Muscle layer of colon (tissue), 2 donors: ENCODE results near the gene RELA.

Experiments
- H3K27ac ChIP-seq: one replicate; pipeline ENCODE4 v1.7.0; 2013; ENCODE audit warnings: low read depth, mild to moderate bottlenecking, low read length, moderate library complexity
- H3K27me3 ChIP-seq, 2 donors: one replicate each; pipeline ENCODE4 v1.7.0; 2013; ENCODE audit warnings: low read length in 2 of 2, mild to moderate bottlenecking in 2 of 2; ENCODE audit not compliant: insufficient read depth in 2 of 2, control insufficient read depth in 1 of 2
- H3K36me3 ChIP-seq: one replicate; pipeline ENCODE4 v1.7.0; 2013; ENCODE audit warnings: mild to moderate bottlenecking, low read length; ENCODE audit not compliant: insufficient read depth
- H3K4me1 ChIP-seq: one replicate; pipeline ENCODE4 v1.7.0; 2013; ENCODE audit warnings: mild to moderate bottlenecking, low read length; ENCODE audit not compliant: insufficient read depth
- H3K4me3 ChIP-seq, 2 donors: one replicate each; pipeline ENCODE4 v1.7.0; 2013; ENCODE audit warnings: low read length in 2 of 2, low read depth in 1 of 2, mild to moderate bottlenecking in 1 of 2, moderate library complexity in 1 of 2
- H3K9ac ChIP-seq: one replicate; pipeline ENCODE4 v1.7.0; 2013; ENCODE audit warnings: low read length
- H3K9me3 ChIP-seq: one replicate; pipeline ENCODE4 v1.7.0; 2013; ENCODE audit warnings: mild to moderate bottlenecking, low read length
- donor health status: abdominal sarcoma.
- donor health status: Adenocarcinoma of cecum.

The RELA gene

DNA sequence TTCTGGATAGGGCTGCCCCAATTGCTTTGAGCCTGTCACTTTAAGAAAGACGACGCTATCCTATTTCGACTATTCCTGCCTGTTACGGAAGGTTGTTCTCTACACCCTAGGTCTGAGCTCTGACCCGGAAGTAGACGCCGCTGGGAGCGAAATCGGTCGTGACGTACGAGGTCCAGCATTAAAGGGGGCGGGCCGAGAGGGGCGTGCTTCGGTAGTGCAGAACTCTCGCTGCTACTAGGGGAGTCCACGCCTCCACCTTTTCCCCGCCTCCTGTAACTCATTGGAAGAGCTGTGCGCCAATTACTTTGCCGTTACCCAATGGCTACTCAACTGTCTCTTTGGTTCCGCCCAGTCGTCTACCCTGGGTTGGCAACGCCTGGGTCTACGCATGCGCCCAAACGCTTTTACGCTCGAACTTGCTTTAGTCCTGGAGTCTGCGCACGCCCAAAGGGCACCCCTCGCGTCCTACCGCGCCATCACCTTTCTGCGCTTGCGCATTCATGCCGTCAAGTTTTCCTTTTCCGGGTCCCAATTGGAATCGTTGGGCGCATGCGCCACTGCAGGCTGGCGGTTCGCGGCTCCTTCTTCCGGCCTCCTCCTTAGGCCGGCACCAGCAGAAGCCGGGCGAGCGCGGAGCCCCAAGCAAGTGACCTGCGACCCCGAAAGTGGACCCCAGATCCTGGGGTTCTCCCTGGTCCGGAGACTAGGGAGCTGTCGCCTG, 47.3 kb downstream of the RELA start, which contains the start of gene PCNX3:
Gene PCNX3, plus strand, starts transcription at position 548 of the 721 bp plus-strand sequence. CDS start 536 bp downstream, outside the sequence.
- H3K4me3 ChIP-seq, result peak within 1 kb of the TSS; percentile 72 to 97
- peak within 1 kb of the TSS; percentile 50 for H3K9ac ChIP-seq
- H3K27ac ChIP-seq, result peak within 1 kb of the TSS; percentile 96
- H3K4me1 ChIP-seq, result peaks cover 32% of the 10 kb centered on the region
- no peaks in the 10 kb centered on the region for H3K9me3 ChIP-seq
- H3K36me3 ChIP-seq, result peaks cover 47% of the 10 kb centered on the region
- no peaks in the 10 kb centered on the region for H3K27me3 ChIP-seq

DNA sequence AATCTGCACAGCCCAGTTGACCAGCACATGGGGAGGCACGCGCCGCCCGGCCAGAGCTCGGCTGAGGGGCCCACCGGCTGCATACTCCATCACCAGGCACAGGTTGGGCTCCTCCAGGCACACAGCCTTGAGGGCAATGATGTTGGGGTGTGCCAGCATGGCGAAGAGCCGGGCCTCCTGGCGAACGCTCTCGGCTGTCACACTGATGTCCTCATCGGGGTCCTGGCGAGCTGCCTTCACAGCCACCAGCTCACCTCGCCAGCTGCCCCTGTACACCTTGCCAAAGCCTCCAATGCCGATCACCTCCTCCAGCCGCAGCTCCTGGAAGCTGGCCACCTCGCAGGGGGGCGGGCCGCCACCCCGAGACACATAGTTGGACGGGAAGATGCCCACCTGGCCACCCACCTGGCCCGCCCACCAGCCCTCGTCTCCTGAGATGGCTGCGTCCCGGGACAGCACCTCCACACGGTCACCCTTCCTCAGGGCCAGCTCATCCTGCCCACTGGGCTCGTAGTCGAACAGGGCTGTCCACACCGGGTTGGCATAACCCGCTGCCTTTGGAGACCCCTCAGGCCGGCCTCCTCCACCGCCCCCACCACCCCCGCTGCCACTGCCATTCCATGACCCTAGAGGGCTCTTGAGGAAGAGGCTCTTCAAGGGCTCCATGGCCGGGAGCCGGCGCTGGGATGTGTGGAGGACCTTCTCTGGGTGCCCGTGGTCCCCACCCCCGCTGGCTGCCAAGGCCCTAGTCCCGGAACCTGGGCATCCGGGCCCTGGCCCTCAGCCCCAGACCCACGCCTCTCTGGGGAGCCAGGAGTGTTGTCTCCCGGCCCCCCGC, 49.4 kb downstream of the RELA start:
- peaks cover 45% of the 10 kb centered on the region for H3K36me3 ChIP-seq
- H3K4me3 ChIP-seq, result peak overlapping the region; percentile 69 to 97
- peaks cover 48% of the 10 kb centered on the region for H3K4me1 ChIP-seq
- peak overlapping the region; percentile 96 for H3K27ac ChIP-seq
- no peaks in the 10 kb centered on the region for H3K27me3 ChIP-seq
- peak overlapping the region; percentile 47 for H3K9ac ChIP-seq
- no peaks in the 10 kb centered on the region for H3K9me3 ChIP-seq

DNA sequence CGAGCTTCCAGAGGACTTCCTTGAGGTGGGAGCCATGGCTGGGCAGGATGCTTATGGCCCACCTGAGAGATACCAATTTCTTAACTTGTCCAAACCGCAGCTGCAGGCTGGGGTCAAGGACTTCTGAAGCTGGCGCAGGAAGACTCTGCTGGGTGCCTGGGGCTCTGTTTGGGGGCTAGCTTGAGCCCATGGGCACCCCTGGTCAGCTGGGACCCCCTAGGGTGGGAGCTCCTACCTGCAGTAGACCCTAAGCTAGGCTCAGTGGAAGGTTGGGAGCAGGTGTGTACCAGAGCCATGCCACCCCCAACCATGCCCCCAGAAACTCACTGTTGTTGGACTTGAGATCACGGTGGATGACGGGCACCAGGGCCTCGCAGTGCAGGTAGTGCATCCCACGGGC, 50.0 kb downstream of the RELA start:
- Histone ChIP-seq H3K9ac (peak overlapping the region; percentile 34), H3K4me1 (peaks cover 54% of the 10 kb centered on the region), H3K4me3 (peak overlapping the region; percentile 26 to 69), H3K36me3 (peaks cover 38% of the 10 kb centered on the region), H3K27me3 (no peaks in the 10 kb centered on the region), H3K27ac (peak overlapping the region; percentile 96), H3K9me3 (no peaks in the 10 kb centered on the region)

DNA sequence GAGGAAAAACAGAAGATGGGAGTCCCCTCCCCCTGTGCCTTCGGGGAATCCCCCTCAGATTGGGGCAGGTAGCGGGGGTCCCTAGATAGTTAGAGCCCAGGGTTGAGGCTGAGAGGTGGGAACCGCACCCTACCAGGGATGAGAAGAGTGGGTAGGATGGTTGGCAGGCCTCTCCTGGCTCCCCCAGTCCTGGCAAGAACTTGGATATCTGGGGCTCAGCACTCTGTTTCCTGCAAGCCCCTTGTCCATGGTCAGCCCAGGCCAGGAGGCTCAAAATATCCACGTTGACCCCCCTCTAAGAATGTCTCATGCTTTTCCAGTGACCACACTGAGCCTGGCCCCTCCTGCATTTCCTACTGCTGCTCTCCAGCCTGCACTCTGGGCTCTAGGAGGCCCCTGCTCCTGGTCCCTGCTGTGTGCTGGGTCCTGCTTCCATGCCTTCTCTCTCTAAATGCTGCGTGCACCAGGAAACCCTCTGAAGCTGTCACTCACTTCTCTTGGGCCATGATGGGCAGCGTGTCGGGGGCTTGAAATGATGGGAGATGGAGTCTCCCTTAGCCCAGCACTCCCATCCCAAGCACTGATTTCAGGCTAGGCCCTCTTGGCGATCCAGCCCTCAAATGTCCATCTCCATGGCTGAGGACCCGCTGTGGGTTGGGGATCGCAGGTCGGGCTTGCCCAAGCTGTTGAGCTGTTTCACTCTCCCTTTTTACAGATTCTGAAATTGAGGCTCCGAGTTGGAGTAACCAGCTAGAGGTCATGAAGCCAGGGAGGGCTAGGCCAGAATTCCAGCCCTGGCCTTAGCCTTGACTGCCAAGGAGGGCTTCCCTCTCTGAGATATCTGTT, 50.7 kb downstream of the RELA start:
- H3K4me3 ChIP-seq, result peak overlapping the region in 1 of 2 donors; percentile 69
- H3K27ac ChIP-seq, result peak overlapping the region; percentile 96
- H3K4me1 ChIP-seq, result peaks cover 53% of the 10 kb centered on the region
- no peaks in the 10 kb centered on the region for H3K9me3 ChIP-seq
- H3K27me3 ChIP-seq, result no peaks in the 10 kb centered on the region
- peak overlapping the region; percentile 34 for H3K9ac ChIP-seq
- H3K36me3 ChIP-seq, result peaks cover 31% of the 10 kb centered on the region

DNA sequence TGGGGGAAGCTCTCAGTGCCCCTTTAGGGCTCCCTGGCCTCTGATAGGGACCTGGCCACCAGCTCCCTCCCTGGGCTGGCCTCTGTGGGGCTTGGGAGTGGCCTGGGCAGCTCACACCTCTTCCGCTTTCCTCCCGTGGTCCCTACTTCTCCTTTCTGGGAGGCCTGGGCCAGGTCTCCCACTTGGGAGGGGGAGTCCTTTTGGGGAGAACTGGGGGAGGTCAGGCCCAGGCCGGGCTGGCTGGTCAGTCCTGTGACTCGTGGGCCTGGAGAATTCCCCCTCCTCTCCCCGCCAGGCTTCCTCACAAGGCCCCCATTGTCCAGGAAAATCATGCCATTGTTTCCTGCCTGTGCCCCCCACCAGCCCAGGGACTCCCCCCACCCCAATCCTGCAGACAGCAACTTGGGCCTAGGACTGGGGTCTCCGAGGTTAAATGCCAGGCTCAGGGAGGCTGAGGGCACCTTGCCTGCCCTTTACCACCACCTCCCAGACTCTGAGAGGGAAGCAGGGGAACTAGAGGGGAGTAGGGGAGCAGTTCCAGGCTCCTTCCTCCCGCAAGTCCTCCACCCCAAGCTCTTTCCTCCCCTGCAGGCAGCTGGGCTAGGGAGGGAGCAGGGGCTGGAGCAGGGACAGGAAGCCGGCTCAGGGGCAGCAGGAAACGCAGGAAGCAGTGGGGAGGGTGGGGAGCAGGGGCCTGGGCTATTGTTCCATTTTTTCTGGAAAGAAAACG, 51.5 kb downstream of the RELA start:
- Histone ChIP-seq H3K27me3 (no peaks in the 10 kb centered on the region), H3K4me3 (peak overlapping the region in 1 of 2 donors; percentile 69), H3K9ac (peak overlapping the region; percentile 20), H3K4me1 (peaks cover 52% of the 10 kb centered on the region), H3K9me3 (no peaks in the 10 kb centered on the region), H3K36me3 (peaks cover 28% of the 10 kb centered on the region), H3K27ac (peak overlapping the region; percentile 21)

DNA sequence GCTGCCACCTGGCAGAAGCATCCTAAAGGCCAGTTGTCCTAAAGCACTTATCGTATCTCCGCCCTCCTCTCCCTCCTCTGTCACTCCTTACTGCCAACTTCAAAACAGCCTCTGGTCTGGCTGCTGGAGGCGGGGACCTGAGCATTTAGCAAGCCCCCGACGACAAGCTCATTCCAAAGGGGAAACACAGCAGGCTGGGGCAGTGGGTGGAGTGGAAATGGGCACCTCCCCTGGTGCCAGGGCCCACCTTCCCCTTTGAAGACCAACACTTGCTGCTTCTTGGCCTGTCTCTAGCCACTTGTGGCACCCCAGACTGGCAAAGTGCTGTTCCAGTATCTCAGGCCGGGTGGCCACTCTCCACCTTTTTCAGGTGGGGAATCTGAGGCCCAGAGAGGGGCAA, 52.3 kb downstream of the RELA start:
- Histone ChIP-seq H3K9ac (peak overlapping the region; percentile 20), H3K36me3 (peaks cover 36% of the 10 kb centered on the region), H3K4me3 (peak overlapping the region in 1 of 2 donors; percentile 2), H3K9me3 (no peaks in the 10 kb centered on the region), H3K27me3 (no peaks in the 10 kb centered on the region), H3K4me1 (peaks cover 53% of the 10 kb centered on the region), H3K27ac (peak overlapping the region; percentile 14)

DNA sequence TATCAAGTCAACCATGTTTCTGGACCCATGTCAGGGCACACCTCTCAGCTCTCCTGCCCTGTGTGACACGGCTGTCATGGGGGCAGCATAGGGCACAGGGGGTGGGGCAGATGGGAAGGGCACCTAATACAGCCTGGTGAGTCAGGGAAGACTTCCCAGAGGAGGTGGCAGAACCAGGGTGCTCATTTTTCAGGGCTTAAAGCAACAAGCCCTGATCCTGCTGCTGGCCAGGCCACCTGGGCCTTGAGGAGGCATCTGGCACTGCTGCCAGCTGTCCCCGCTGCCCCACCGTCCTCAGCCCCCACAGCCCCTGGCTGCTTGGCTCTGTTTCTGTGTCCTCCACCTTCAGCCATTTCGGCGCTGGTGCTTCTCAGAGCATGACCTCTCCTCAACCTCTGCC, 53.1 kb downstream of the RELA start:
- Histone ChIP-seq H3K27me3 (no peaks in the 10 kb centered on the region), H3K9ac (no peak overlapping the region), H3K4me3 (no peak overlapping the region), H3K4me1 (peaks cover 53% of the 10 kb centered on the region), H3K9me3 (no peaks in the 10 kb centered on the region), H3K36me3 (peaks cover 43% of the 10 kb centered on the region), H3K27ac (peak overlapping the region; percentile 14)

DNA sequence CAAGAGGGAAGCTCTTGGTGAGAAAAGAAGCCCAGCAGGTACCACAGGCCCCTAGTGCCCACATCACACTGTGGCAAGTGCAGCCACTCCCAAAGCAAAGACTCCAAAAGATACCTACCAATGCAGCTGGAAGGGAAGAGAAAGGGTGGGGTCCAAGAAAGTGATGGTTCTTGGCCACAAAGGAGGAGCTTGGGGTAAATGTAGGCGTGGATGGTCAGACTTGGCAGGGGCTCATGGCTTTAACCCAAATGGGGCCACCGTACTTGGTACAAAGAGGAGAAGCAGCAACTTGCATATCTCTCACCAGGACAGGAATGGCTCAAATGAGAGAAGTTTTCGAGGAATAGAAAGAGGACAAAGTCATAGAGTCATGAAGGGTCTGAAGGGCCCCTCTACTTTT, 53.5 kb downstream of the RELA start:
- peaks cover 46% of the 10 kb centered on the region for H3K36me3 ChIP-seq
- H3K4me3 ChIP-seq, result no peak overlapping the region
- no peaks in the 10 kb centered on the region for H3K27me3 ChIP-seq
- H3K4me1 ChIP-seq, result peaks cover 53% of the 10 kb centered on the region
- no peaks in the 10 kb centered on the region for H3K9me3 ChIP-seq
- no peak overlapping the region for H3K27ac ChIP-seq
- no peak overlapping the region for H3K9ac ChIP-seq

DNA sequence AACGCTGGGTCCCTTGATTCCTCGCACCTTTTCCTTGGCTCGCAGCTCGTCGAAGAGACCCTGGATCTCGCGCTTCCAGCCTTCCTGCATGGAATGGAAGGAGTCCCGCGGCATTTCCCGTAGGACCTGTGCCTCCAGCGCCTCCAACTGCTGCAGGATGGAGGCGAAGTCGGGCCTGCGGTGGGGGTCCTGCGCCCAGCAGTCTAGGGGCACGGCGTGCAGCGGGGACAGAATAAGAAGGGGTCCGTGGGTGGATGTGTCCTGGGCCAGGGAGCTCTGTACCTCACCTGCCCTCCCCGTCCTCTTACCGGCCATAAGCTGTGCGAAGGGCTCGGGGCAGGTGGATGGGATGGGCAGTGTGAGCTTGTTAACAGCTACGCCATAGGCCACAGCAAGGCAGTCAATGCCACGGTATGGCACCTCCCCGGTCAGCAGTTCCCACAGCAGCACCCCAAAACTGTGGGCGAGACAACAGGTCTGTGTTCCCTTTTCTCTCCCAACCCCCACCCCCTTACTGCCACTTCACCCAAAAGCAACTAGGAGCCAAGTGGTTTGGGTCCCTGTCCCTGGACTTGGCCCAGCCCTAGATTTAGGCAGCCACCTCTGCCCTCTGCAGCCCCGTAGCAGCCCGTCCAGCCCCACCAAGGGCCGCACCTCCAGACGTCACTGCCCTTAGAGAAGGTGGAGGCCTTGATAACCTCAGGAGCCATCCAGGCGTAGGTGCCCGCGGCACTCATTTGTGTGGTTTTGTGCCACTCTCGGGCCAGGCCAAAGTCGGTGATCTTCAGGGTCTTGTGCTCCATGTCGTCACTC, 54.9 kb downstream of the RELA start:
- Histone ChIP-seq H3K36me3 (peaks cover 59% of the 10 kb centered on the region), H3K9ac (no peak overlapping the region), H3K27me3 (no peaks in the 10 kb centered on the region), H3K4me1 (peaks cover 47% of the 10 kb centered on the region), H3K9me3 (no peaks in the 10 kb centered on the region), H3K4me3 (peak overlapping the region; percentile 30 to 52), H3K27ac (peak overlapping the region; percentile 84)
